HEK293 (cell line): Measurements from ENCODE around the gene RASA3.

Source experiments
- CTCF ChIA-PET: fragments of 350-600 bp; formaldehyde crosslinking; extraction: SDS; loops from one replicate; lab custom pipeline; 2021; ENCODE audit warnings: antibody characterized with exemption; lab: Yijun Ruan, JAX
- POLR2A ChIA-PET: fragments of 300-600 bp; formaldehyde crosslinking; extraction: SDS; loops from one replicate; lab custom pipeline; 2020; ENCODE audit warnings: antibody characterized with exemption, inconsistent platforms; lab: Yijun Ruan, JAX
- H3K27ac ChIP-seq: fragments of 200-500 bp; sonication (Bioruptor generic); 2 replicates; pipeline ENCODE4 v1.5.1; 2014; ENCODE audit warnings: low read depth, low read length, control low read depth, inconsistent platforms; ENCODE audit errors: extremely low read depth
- H3K36me3 ChIP-seq, 2 experiments: fragments of 200-500 bp in 1 of 2; sonication (Bioruptor generic) in 1 of 2; 1 replicate in 1 of 2; 2 replicates in 1 of 2; pipeline ENCODE4 v1.5.1; 2014 to 2017; ENCODE audit warnings: inconsistent platforms in 2 of 2, low read length in 2 of 2; ENCODE audit not compliant: control insufficient read depth in 2 of 2, insufficient read depth in 1 of 2
- H3K4me1 ChIP-seq: fragments of 200-500 bp; sonication (Bioruptor generic); 2 replicates; pipeline ENCODE4 v1.5.1; 2014; ENCODE audit warnings: mild to moderate bottlenecking, low read length, inconsistent platforms; ENCODE audit not compliant: control insufficient read depth, insufficient read depth
- H3K4me3 ChIP-seq: 2 replicates; pipeline ENCODE4 v1.5.1; 2011; ENCODE audit warnings: low read depth, mild to moderate bottlenecking, control low read depth, low read length, moderate library complexity
- H3K9me3 ChIP-seq: fragments of 200-500 bp; sonication (Bioruptor generic); 2 replicates; pipeline ENCODE4 v1.5.1; 2014; ENCODE audit warnings: low read depth, low read length, inconsistent platforms; ENCODE audit not compliant: control insufficient read depth, insufficient read depth
- ATF2 ChIP-seq: fragments of 450-650 bp; formaldehyde crosslinking; IDR thresholded peaks from 2 replicates; pipeline ENCODE4 v1.5.1; 2016; ENCODE audit warnings: missing biosample characterization, missing genetic modification characterization, low read depth
- INSM2 ChIP-seq: fragments of 450-650 bp; formaldehyde crosslinking; IDR thresholded peaks from 2 replicates; pipeline ENCODE4 v1.5.1; 2016; ENCODE audit warnings: missing biosample characterization, missing genetic modification characterization
- SP7 ChIP-seq: fragments of 450-650 bp; formaldehyde crosslinking; IDR thresholded peaks from 2 replicates; pipeline ENCODE4 v1.5.1; 2016; ENCODE audit warnings: missing biosample characterization, missing genetic modification characterization
- ZBTB8A ChIP-seq: fragments of 450-650 bp; formaldehyde crosslinking; IDR thresholded peaks from 2 replicates; pipeline ENCODE4 v1.5.1; 2016; ENCODE audit warnings: missing biosample characterization, missing genetic modification characterization
- ZFHX2 ChIP-seq: fragments of 450-650 bp; formaldehyde crosslinking; conservative IDR thresholded peaks from 2 replicates; pipeline ENCODE4 v1.5.1; 2016; ENCODE audit warnings: missing biosample characterization, missing genetic modification characterization
- ZFP69B ChIP-seq: fragments of 450-650 bp; formaldehyde crosslinking; IDR thresholded peaks from 2 replicates; pipeline ENCODE4 v1.5.1; 2016; ENCODE audit warnings: missing biosample characterization, missing genetic modification characterization
- ZNF112 ChIP-seq: fragments of 450-650 bp; formaldehyde crosslinking; IDR thresholded peaks from 2 replicates; pipeline ENCODE4 v1.5.0; 2017; ENCODE audit warnings: missing biosample characterization, missing genetic modification characterization
- ZNF140 ChIP-seq: fragments of 450-650 bp; formaldehyde crosslinking; IDR thresholded peaks from 2 replicates; pipeline ENCODE4 v1.5.1; 2016; ENCODE audit warnings: missing biosample characterization, missing genetic modification characterization
- ZNF221 ChIP-seq: fragments of 450-650 bp; formaldehyde crosslinking; IDR thresholded peaks from 2 replicates; pipeline ENCODE4 v1.5.1; 2017; ENCODE audit warnings: missing biosample characterization, missing genetic modification characterization, borderline replicate concordance
- ZNF23 ChIP-seq: fragments of 450-650 bp; formaldehyde crosslinking; IDR thresholded peaks from 2 replicates; pipeline ENCODE4 v1.5.1; 2016; ENCODE audit warnings: missing biosample characterization, missing genetic modification characterization, borderline replicate concordance
- ZNF558 ChIP-seq: fragments of 450-650 bp; formaldehyde crosslinking; IDR thresholded peaks from 2 replicates; pipeline ENCODE4 v1.5.1; 2016; ENCODE audit warnings: missing biosample characterization, missing genetic modification characterization
- TF ChIP-seq, protein P1 (sequence below): fragments of 450-650 bp; IDR thresholded peaks from 2 replicates; pipeline ENCODE4 v1.5.1; 2018; ENCODE audit warnings: missing biosample characterization, missing genetic modification characterization
- TF ChIP-seq, protein P2 (sequence below): fragments of 450-650 bp; formaldehyde crosslinking; IDR thresholded peaks from 2 replicates; pipeline ENCODE4 v1.5.1; 2016; ENCODE audit warnings: missing biosample characterization, missing genetic modification characterization, low read depth

The RASA3 gene

GRCh38 chr13:114022876-114023275 is 109.5 kb downstream of the RASA3 start:
- Histone ChIP-seq H3K27ac (no peak overlapping the region), H3K36me3 (no peaks in the 10 kb centered on the region), H3K4me3 (no peak overlapping the region), H3K4me1 (no peaks in the 10 kb centered on the region), H3K9me3 (no peaks in the 10 kb centered on the region)
- ChIA-PET CTCF (no interaction called here), POLR2A (no interaction called here)
- TF ChIP-seq ZFP69B (tag by site-specific recombination) (no peak), ZNF558 (no peak), ZFHX2 (tag by site-specific recombination) (no peak), ZNF140 (tag by site-specific recombination) (no peak), ZNF221 (tag by site-specific recombination) (no peak)
- TF ChIP-seq, protein P1, sequence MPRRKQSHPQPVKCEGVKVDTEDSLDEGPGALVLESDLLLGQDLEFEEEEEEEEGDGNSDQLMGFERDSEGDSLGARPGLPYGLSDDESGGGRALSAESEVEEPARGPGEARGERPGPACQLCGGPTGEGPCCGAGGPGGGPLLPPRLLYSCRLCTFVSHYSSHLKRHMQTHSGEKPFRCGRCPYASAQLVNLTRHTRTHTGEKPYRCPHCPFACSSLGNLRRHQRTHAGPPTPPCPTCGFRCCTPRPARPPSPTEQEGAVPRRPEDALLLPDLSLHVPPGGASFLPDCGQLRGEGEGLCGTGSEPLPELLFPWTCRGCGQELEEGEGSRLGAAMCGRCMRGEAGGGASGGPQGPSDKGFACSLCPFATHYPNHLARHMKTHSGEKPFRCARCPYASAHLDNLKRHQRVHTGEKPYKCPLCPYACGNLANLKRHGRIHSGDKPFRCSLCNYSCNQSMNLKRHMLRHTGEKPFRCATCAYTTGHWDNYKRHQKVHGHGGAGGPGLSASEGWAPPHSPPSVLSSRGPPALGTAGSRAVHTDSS, result no peak

DNA sequence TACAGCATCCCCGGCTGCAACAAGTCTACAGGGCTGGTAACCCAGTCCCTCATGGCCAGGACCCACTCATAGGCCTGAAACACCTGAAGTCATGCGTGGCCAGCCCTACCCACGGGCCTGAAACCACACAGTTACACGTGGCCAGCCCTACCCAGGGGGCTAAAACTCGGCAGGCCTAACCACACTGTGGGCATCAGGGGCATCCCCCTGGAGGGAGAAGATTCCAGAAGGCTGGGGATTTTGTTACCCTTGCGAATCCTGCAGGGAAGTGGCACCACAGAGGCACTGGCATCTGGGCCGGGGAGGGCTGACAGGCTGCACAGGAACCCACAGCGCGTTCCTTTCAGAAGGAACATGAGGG is 110.1 kb downstream of the RASA3 start:
- TF ChIP-seq, protein P2, sequence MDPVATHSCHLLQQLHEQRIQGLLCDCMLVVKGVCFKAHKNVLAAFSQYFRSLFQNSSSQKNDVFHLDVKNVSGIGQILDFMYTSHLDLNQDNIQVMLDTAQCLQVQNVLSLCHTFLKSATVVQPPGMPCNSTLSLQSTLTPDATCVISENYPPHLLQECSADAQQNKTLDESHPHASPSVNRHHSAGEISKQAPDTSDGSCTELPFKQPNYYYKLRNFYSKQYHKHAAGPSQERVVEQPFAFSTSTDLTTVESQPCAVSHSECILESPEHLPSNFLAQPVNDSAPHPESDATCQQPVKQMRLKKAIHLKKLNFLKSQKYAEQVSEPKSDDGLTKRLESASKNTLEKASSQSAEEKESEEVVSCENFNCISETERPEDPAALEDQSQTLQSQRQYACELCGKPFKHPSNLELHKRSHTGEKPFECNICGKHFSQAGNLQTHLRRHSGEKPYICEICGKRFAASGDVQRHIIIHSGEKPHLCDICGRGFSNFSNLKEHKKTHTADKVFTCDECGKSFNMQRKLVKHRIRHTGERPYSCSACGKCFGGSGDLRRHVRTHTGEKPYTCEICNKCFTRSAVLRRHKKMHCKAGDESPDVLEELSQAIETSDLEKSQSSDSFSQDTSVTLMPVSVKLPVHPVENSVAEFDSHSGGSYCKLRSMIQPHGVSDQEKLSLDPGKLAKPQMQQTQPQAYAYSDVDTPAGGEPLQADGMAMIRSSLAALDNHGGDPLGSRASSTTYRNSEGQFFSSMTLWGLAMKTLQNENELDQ (tag by site-specific recombination), result no peak
- TF ChIP-seq SP7 (tag by site-specific recombination), result no peak
- TF ChIP-seq ZNF112, result no peak
- Histone ChIP-seq H3K4me1 (no peaks in the 10 kb centered on the region), H3K9me3 (no peaks in the 10 kb centered on the region), H3K4me3 (no peak overlapping the region), H3K36me3 (no peaks in the 10 kb centered on the region), H3K27ac (no peak overlapping the region)
- POLR2A ChIA-PET, result interaction anchor here (0.5 kb wide), 1 partner anchor 287 kb away, joined by 3 read pairs; no protein-coding TSS in a partner anchor
- CTCF ChIA-PET, result interaction anchor here (0.6 kb wide), 1 partner anchor 80 kb away, joined by 4 read pairs; no protein-coding TSS in a partner anchor

GRCh38 chr13:114021464-114022308 is 110.7 kb downstream of the RASA3 start:
- TF ChIP-seq ZBTB8A (tag by site-specific recombination) (no peak), ZNF23 (tag by site-specific recombination) (no peak), ATF2 (tag by site-specific recombination) (no peak), INSM2 (tag by site-specific recombination) (no peak)
- ChIA-PET CTCF (interaction anchor here (0.6 kb wide), 1 partner anchor 80 kb away, joined by 4 read pairs; no protein-coding TSS in a partner anchor), POLR2A (interaction anchor here (0.5 kb wide), 1 partner anchor 288 kb away, joined by 3 read pairs; no protein-coding TSS in a partner anchor)
- no peaks in the 10 kb centered on the region for H3K4me1 ChIP-seq
- H3K36me3 ChIP-seq, result no peaks in the 10 kb centered on the region
- H3K27ac ChIP-seq, result no peak overlapping the region
- no peak overlapping the region for H3K4me3 ChIP-seq
- no peaks in the 10 kb centered on the region for H3K9me3 ChIP-seq
